ENCODE data around the gene CREBRF.

Gene CREBRF

GRCh38 chr5:173078878-173079277 is 22.7 kb downstream of the CREBRF start:
- no peaks in the 10 kb centered on the region for H3K9me2 ChIP-seq (replicated peaks; ENCODE audit: insufficient read depth, low read length)
- TF ChIP-seq CTCF (IDR thresholded peaks at IDR 0.05; ENCODE audit: insufficient read depth, low read length, poor library complexity, severe bottlenecking) = no peak
- no peak for TF ChIP-seq EZH2phosphoT487 (conservative IDR thresholded peaks at IDR 0.05; ENCODE audit: low read length)
- H3K79me2 ChIP-seq (ENCODE audit: insufficient read depth, low read length) = no peaks in the 10 kb centered on the region
- H3K27ac ChIP-seq (ENCODE audit: low read depth, low read length) = no peak overlapping the region
- H3K9ac ChIP-seq (ENCODE audit: low read length) = no peak overlapping the region
- no peak overlapping the region for H2AFZ ChIP-seq (ENCODE audit: low read depth, low read length, severe bottlenecking)
- H3K4me3 ChIP-seq (ENCODE audit: insufficient read depth, low read length, poor library complexity, severe bottlenecking) = no peak overlapping the region
- H4K20me1 ChIP-seq (ENCODE audit: low read depth, low read length) = no peaks in the 10 kb centered on the region
- no peaks in the 10 kb centered on the region for H3K27me3 ChIP-seq (ENCODE audit: low read length)
- H3K36me3 ChIP-seq (ENCODE audit: low read length) = no peaks in the 10 kb centered on the region
- H3K4me2 ChIP-seq (ENCODE audit: low read depth, low read length, poor library complexity, severe bottlenecking) = no peak overlapping the region
- H3F3A ChIP-seq (ENCODE audit: insufficient read depth) = 0 out of 2 replicates have a peak, but pooled peaks cover 4% of the 10 kb centered on the region
- no peaks in the 10 kb centered on the region for H3K9me3 ChIP-seq (ENCODE audit: insufficient read depth, low read length)

- no peaks in the 10 kb centered on the region for H3K79me2 ChIP-seq (ENCODE audit: insufficient read depth, low read length)
- H2AFZ ChIP-seq (ENCODE audit: low read depth, low read length, severe bottlenecking) = no peak overlapping the region
- no peak overlapping the region for H3K4me3 ChIP-seq (ENCODE audit: insufficient read depth, low read length, poor library complexity, severe bottlenecking)
- no peak overlapping the region for H3K27ac ChIP-seq (ENCODE audit: low read depth, low read length)
- H3K9ac ChIP-seq (ENCODE audit: low read length) = no peak overlapping the region
- no peaks in the 10 kb centered on the region for H3K36me3 ChIP-seq (ENCODE audit: low read length)
- peaks cover 3% of the 10 kb centered on the region; the same call in 1 of the 2 replicates for H4K20me1 ChIP-seq (ENCODE audit: low read depth, low read length)
- H3F3A ChIP-seq (ENCODE audit: insufficient read depth) = no peaks in the 10 kb centered on the region; the same call in 1 of the 2 replicates
- no peaks in the 10 kb centered on the region for H3K27me3 ChIP-seq (ENCODE audit: low read length)
- no peaks in the 10 kb centered on the region for H3K9me3 ChIP-seq (ENCODE audit: insufficient read depth, low read length)
- H3K9me2 ChIP-seq (replicated peaks; ENCODE audit: insufficient read depth, low read length) = no peaks in the 10 kb centered on the region
- no peak for TF ChIP-seq EZH2phosphoT487 (conservative IDR thresholded peaks at IDR 0.05; ENCODE audit: low read length)
- no peak for TF ChIP-seq CTCF (IDR thresholded peaks at IDR 0.05; ENCODE audit: insufficient read depth, low read length, poor library complexity, severe bottlenecking)
- H3K4me2 ChIP-seq (ENCODE audit: low read depth, low read length, poor library complexity, severe bottlenecking) = no peak overlapping the region
Measured at GRCh38 chr5:173089581-173089980, 33.4 kb downstream of the CREBRF start.

DNA sequence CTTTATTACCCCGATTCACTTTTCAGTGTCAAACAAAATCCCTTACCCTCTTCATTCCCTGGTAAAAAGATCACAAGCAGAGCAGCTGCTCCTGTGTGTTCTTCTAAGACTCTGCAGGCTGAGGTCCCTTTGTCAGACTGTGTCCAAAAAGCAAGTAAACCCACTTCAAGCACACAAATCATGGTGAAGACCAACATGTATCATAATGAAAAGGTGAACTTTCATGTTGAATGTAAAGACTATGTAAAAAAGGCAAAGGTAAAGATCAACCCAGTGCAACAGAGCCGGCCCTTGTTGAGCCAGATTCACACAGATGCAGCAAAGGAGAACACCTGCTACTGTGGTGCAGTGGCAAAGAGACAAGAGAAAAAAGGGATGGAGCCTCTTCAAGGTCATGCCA is 34.5 kb downstream of the CREBRF start:
- Histone ChIP-seq H3K27ac (ENCODE audit: low read depth, low read length) (no peak overlapping the region), H3K9ac (ENCODE audit: low read length) (no peak overlapping the region), H4K20me1 (ENCODE audit: low read depth, low read length) (peaks cover 3% of the 10 kb centered on the region; the same call in 1 of the 2 replicates), H3K4me3 (ENCODE audit: insufficient read depth, low read length, poor library complexity, severe bottlenecking) (no peak overlapping the region), H2AFZ (ENCODE audit: low read depth, low read length, severe bottlenecking) (no peak overlapping the region), H3K27me3 (ENCODE audit: low read length) (no peaks in the 10 kb centered on the region), H3K79me2 (ENCODE audit: insufficient read depth, low read length) (no peaks in the 10 kb centered on the region), H3F3A (ENCODE audit: insufficient read depth) (no peaks in the 10 kb centered on the region; the same call in 1 of the 2 replicates), H3K4me2 (ENCODE audit: low read depth, low read length, poor library complexity, severe bottlenecking) (no peak overlapping the region), H3K9me3 (ENCODE audit: insufficient read depth, low read length) (no peaks in the 10 kb centered on the region), H3K9me2 (replicated peaks; ENCODE audit: insufficient read depth, low read length) (no peaks in the 10 kb centered on the region), H3K36me3 (ENCODE audit: low read length) (no peaks in the 10 kb centered on the region)
- TF ChIP-seq CTCF (IDR thresholded peaks at IDR 0.05; ENCODE audit: insufficient read depth, low read length, poor library complexity, severe bottlenecking) (no peak), EZH2phosphoT487 (conservative IDR thresholded peaks at IDR 0.05; ENCODE audit: low read length) (no peak)

Data from SU-DHL-6 (cell line).